Thymus (tissue), 11 donors: ENCODE measurements around the gene SORCS1. TPM values are rescaled to one million over a fixed set of nuclear protein-coding genes. Genes with fewer than 3 reads are reported as not detected.

Experiments
- DNase-seq, 9 donors: peaks; one replicate each; pipeline ENCODE4 v3.0.0-alpha.2; 2013; ENCODE audit warnings: low spot score in 9 of 9, low read depth in 6 of 9, missing footprints in 1 of 9
- H3K27ac ChIP-seq, 2 donors: one replicate each; pipeline ENCODE4 v1.5.1; 2013; ENCODE audit warnings: control low read depth in 1 of 2, low read depth in 1 of 2, low read length in 1 of 2, mild to moderate bottlenecking in 1 of 2, moderate library complexity in 1 of 2
- H3K27me3 ChIP-seq, 2 donors: one replicate each; pipeline ENCODE4 v1.5.1; 2013; ENCODE audit warnings: low read length in 1 of 2; ENCODE audit not compliant: control insufficient read depth in 2 of 2, insufficient read depth in 1 of 2
- H3K36me3 ChIP-seq, 2 donors: one replicate each; pipeline ENCODE4 v1.5.1; 2013; ENCODE audit warnings: low read length in 1 of 2, mild to moderate bottlenecking in 1 of 2, moderate library complexity in 1 of 2; ENCODE audit not compliant: control insufficient read depth in 2 of 2, insufficient read depth in 2 of 2
- H3K4me1 ChIP-seq, 2 donors: one replicate each; pipeline ENCODE4 v1.5.1; 2013; ENCODE audit warnings: low read length in 2 of 2; ENCODE audit not compliant: control insufficient read depth in 2 of 2, insufficient read depth in 2 of 2
- H3K4me3 ChIP-seq, 2 donors: one replicate each; pipeline ENCODE4 v1.5.1; 2013; ENCODE audit warnings: low read length in 2 of 2, control low read depth in 1 of 2, mild to moderate bottlenecking in 1 of 2
- H3K9me3 ChIP-seq, 2 donors: one replicate each; pipeline ENCODE4 v1.5.1; 2013; ENCODE audit warnings: low read length in 1 of 2, mild to moderate bottlenecking in 1 of 2; ENCODE audit not compliant: control insufficient read depth in 2 of 2, insufficient read depth in 1 of 2
- WGBS: extraction: QIAGEN DNeasy Blood & Tissue Kit; methylation state at CpG from one replicate; pipeline ENCODE4 v1.1.7; 2013; 5-methylcytosine and 5-hydroxymethylcytosine counted together
- polyA plus RNA-seq: library from polyadenylated mRNA; stranded (reverse); fragments of 200-250 nt; gene quantifications from one replicate; pipeline ENCODE4 v1.2.3, GENCODE V29; 2013
- total RNA-seq: library from RNA; stranded (reverse); fragments of 120-200 nt; gene quantifications from one replicate; pipeline ENCODE4 v1.2.4, GENCODE V29; 2013
- donor health status: healthy.

Gene SORCS1
- total and polyA plus RNA-seq, 2 donors: 1.1 to 3.6 TPM

DNA sequence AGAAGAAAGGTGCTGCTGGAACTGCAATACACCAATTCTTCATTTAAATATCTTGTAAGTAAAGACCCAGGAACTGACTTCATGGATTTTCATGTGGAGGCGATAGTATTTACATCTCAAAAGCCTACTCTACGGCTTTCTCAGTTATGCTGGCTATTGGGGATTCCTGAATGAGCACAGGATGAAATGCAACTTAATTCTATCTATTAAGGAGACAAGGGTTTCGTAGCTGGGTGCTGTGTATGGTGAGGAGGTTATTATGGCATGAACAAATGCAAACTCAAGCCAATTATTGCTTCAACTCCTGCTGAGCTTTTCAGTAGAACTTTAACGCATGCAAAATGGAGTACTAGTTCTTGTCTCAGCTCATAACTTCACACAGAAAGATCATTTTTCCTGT, 251.2 kb downstream of the SORCS1 start:
- H3K27me3 ChIP-seq: no peaks in the 10 kb centered on the region
- H3K9me3 ChIP-seq: no peaks in the 10 kb centered on the region
- no peaks in the 10 kb centered on the region for H3K36me3 ChIP-seq
- DNase-seq: no peak
- H3K4me3 ChIP-seq: no peak overlapping the region
- H3K27ac ChIP-seq: no peak overlapping the region
- H3K4me1 ChIP-seq: no peaks in the 10 kb centered on the region
- WGBS: 92% methylated on average over 4 of the region's 4 CpGs

DNA sequence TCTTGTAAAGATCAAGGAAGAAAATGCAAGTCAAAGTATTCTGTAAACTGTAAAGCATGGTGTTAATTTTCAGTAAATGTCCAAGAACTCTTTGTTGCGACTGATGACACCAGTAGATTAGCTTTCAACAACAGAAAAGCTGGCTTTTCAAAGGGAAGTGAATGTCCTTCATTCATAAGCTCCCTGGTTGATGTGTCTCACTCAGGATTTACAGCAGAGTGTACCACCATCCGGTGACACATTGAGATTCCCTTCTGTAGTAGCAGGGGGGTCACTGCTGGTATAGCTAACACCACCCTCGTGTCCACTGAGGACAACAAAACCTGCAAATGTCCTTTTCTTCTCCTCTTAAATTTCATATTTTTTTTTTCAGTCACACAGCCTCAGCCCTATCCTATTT, 253.4 kb downstream of the SORCS1 start:
- DNase-seq: no peak
- Histone ChIP-seq H3K4me3 (no peak overlapping the region), H3K27ac (no peak overlapping the region), H3K9me3 (no peaks in the 10 kb centered on the region), H3K4me1 (no peaks in the 10 kb centered on the region), H3K27me3 (no peaks in the 10 kb centered on the region), H3K36me3 (no peaks in the 10 kb centered on the region)
- WGBS: 86% methylated on average over 3 of the region's 3 CpGs

DNA sequence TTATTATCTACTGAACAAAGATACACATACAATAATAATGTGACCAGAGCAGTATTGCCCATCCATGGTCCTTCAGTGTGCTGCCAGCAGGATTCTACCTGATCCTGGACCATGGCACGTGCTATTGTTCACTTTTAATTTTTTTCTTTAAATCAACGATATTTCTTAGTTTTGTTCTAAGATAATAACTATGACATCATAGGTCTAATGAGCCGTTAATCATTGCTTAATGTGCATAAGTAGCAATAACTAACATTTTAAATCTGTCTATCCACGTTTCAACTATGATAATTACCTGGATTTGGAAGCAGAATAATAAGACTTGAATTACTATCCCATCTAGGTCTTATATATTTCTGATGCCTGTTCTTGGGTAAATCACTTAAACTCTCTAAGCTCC, 253.8 kb downstream of the SORCS1 start:
- H3K36me3 ChIP-seq: no peaks in the 10 kb centered on the region
- DNase-seq: no peak
- no peak overlapping the region for H3K4me3 ChIP-seq
- WGBS: 88% methylated on average over 4 of the region's 4 CpGs
- H3K9me3 ChIP-seq: no peaks in the 10 kb centered on the region
- no peaks in the 10 kb centered on the region for H3K4me1 ChIP-seq
- H3K27ac ChIP-seq: no peak overlapping the region
- H3K27me3 ChIP-seq: no peaks in the 10 kb centered on the region

DNA sequence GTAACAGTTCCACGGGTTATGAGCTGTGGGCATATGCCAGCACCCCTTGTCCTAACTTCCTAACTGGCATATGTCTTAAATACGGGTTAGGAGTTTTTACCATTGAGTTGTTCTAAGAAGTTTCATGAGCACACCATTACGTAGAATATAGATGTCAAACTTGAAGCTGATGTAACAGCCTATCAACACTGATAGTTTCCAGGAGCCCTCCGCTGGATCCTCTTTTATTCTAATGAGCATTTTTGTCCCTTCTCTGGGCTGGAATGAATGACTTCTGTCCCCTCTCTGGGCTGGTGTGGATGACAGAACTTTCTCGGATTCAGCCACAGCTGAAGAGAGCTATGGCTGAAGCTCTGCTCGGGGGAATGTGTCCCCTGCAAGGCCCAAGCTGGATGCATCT, 256.3 kb downstream of the SORCS1 start:
- Histone ChIP-seq H3K9me3 (no peaks in the 10 kb centered on the region), H3K4me1 (no peaks in the 10 kb centered on the region), H3K36me3 (no peaks in the 10 kb centered on the region), H3K27ac (no peak overlapping the region), H3K4me3 (no peak overlapping the region), H3K27me3 (no peaks in the 10 kb centered on the region)
- no peak for DNase-seq
- WGBS: 95% methylated on average over 6 of the region's 6 CpGs

DNA sequence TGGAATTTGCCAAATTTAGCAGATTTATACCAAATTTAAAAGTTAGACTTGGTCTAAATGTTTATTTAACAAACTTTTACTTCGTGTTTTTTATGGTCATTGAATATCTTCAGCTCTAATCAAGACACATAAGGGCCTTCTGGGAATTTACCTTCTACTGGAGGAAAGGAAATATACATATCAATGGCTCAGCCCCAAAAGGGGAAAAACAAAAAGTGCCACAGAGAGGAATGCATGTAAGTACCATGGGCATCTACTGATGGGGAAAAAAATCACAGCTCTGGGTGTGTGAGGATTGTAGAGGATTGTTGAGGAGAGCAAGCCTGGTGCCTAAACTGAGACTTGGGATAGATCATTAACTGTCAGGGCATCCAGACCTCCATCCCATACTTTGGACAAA, 260.3 kb downstream of the SORCS1 start:
- H3K27me3 ChIP-seq: no peaks in the 10 kb centered on the region
- H3K4me1 ChIP-seq: no peaks in the 10 kb centered on the region
- H3K27ac ChIP-seq: no peak overlapping the region
- H3K9me3 ChIP-seq: no peaks in the 10 kb centered on the region
- no peak overlapping the region for H3K4me3 ChIP-seq
- H3K36me3 ChIP-seq: no peaks in the 10 kb centered on the region
- no peak for DNase-seq
- WGBS: 59% methylated on average over 1 of the region's 1 CpG

DNA sequence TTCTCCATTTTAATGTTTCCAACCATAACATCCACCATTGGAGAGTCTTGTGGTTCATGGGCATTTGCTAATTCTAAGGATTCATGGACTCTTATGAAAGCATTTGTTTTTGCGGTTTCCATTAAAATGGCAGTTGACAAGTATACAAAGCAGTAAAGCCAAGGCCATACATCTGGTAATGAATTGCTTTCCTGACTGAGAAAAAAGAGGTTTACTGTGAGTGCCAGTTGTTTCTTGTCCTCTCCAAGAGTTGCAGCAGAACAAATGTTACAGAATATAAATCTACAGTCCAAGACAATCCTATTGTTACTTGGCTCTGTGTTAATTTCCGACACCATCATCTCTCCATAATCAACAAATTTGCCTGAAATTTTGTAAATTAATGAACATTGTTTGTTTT, 261.3 kb downstream of the SORCS1 start:
- H3K9me3 ChIP-seq: no peaks in the 10 kb centered on the region
- no peak overlapping the region for H3K27ac ChIP-seq
- H3K4me1 ChIP-seq: no peaks in the 10 kb centered on the region
- no peak overlapping the region for H3K4me3 ChIP-seq
- 95% methylated on average over 2 of the region's 2 CpGs for WGBS
- DNase-seq: no peak
- no peaks in the 10 kb centered on the region for H3K27me3 ChIP-seq
- no peaks in the 10 kb centered on the region for H3K36me3 ChIP-seq

DNA sequence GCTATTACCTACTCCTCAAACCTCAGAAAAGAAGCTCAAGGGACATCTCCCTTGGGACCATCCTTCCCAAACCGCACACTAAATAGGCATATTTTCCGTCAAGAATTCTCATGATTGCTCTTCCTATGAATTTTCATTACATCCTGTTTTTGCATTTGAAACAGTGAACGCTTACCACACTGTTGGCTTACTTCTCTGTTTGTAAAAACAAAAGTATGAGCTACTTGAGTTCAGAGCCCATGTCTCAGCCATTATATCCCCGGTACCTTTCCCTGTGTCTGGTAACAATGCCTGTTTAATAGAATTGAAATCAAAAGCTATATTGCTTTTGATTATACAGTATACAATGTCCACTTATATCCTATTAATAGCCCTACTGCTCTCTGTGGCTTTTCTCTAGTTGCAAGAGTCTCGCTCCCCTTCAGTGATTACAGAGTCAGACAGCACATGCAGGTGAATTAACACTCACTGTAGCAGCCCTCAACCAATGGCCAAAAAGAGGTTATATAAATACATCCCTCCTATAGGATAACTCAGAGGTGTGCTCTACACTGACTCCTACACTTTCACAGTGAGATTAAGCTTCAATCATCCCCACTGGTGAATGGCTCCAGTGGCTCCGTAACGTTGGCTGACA, 264.4 kb downstream of the SORCS1 start:
- Histone ChIP-seq H3K9me3 (no peaks in the 10 kb centered on the region), H3K4me1 (no peaks in the 10 kb centered on the region), H3K36me3 (no peaks in the 10 kb centered on the region), H3K27ac (no peak overlapping the region), H3K27me3 (no peaks in the 10 kb centered on the region), H3K4me3 (no peak overlapping the region)
- 81% methylated on average over 7 of the region's 7 CpGs for WGBS
- DNase-seq: no peak

DNA sequence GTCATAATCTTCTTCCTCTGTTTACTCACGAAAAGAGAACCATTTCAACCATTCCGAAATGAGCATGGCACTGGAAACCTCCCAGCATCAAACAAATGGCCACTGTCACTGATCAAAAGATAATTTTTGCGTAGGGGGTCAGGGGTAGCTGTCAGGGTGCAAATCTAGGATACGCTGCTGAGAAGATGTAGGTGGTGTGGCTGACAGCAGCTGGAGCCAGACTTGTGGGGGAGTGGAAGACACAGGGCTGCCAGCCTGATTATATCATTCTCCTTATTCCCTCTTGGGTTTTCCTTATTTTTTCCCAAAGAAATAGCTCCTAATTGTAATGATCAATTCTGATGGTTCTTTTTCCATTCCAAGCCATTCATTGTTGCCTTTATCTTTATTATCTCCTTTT, 266.1 kb downstream of the SORCS1 start:
- H3K27ac ChIP-seq: no peak overlapping the region
- 89% methylated on average over 4 of the region's 4 CpGs for WGBS
- no peaks in the 10 kb centered on the region for H3K9me3 ChIP-seq
- no peak overlapping the region for H3K4me3 ChIP-seq
- DNase-seq: no peak
- no peaks in the 10 kb centered on the region for H3K36me3 ChIP-seq
- H3K27me3 ChIP-seq: no peaks in the 10 kb centered on the region
- H3K4me1 ChIP-seq: no peaks in the 10 kb centered on the region

DNA sequence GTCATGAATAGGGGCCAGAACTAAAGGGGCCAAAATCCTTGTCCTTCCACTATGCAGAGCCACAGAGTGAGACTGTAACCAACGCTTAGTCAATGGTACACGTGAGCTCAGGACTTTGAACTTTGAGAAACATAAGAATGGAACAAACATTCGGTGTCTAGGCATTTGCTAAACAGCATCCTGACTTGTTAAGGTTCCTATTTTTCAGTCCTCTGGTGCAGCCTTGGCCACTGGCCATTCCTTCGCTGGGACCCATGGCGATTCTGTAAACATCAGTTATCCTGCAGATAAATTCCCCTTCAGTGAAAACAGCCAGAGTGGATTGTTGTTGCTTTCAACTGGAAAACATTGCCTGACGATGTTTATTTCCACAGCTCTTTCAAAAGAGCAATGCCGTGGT, 266.8 kb downstream of the SORCS1 start:
- H3K36me3 ChIP-seq: no peaks in the 10 kb centered on the region
- no peaks in the 10 kb centered on the region for H3K4me1 ChIP-seq
- H3K27me3 ChIP-seq: no peaks in the 10 kb centered on the region
- no peak overlapping the region for H3K27ac ChIP-seq
- WGBS: 93% methylated on average over 7 of the region's 7 CpGs
- no peak for DNase-seq
- H3K4me3 ChIP-seq: no peak overlapping the region
- H3K9me3 ChIP-seq: no peaks in the 10 kb centered on the region

DNA sequence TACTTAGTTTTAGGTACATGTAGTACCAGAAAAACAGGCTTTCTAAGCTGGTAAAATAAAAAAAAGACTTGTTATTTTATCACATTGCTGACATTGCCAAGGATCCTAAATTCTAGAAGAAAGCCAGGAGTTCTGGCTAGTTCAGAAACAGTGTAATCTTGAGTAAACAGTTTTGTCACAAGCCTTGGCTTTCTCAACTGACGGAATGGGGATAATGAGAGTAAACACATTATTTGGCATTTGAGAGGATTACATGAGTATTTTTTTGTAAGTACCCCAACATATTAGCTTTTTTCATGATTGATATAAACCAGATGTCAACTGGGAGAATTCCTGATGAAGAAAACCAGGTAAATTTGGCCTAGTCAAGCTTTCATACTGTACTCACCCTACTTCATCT, 269.8 kb downstream of the SORCS1 start:
- no peaks in the 10 kb centered on the region for H3K36me3 ChIP-seq
- H3K27me3 ChIP-seq: no peaks in the 10 kb centered on the region
- no peaks in the 10 kb centered on the region for H3K4me1 ChIP-seq
- 93% methylated on average over 1 of the region's 1 CpG for WGBS
- no peak overlapping the region for H3K27ac ChIP-seq
- DNase-seq: no peak
- no peak overlapping the region for H3K4me3 ChIP-seq
- H3K9me3 ChIP-seq: no peaks in the 10 kb centered on the region
